Natural killer cell (primary cell): ENCODE data around the gene DNAJB1. TPM values are rescaled to one million over a fixed set of nuclear protein-coding genes. Genes with fewer than 3 reads are reported as not detected.

Experiments used
- ATAC-seq, 3 donors: fragments of 150-1000 bp in 2 of 3; fragments of 200-7000 bp in 1 of 3; cut with Tn5 transposase; 1 replicate in 1 of 3; 2 replicates in 2 of 3; pipeline ENCODE4 v1.10.0; 2021; ENCODE audit warnings: mild to moderate bottlenecking in 2 of 3, moderate library complexity in 2 of 3
- DNase-seq, 2 donors: peaks; one replicate each; pipeline versions ENCODE4 v3.0.0 to v3.0.0-alpha.2; 2013 to 2021; ENCODE audit warnings: mixed read lengths in 1 of 2
- H3K27ac ChIP-seq: one replicate; pipeline ENCODE4 v1.5.1; 2013; ENCODE audit warnings: mild to moderate bottlenecking, low read length
- H3K27me3 ChIP-seq: one replicate; pipeline ENCODE4 v1.6.1; 2013; ENCODE audit warnings: low read length; ENCODE audit not compliant: control insufficient read depth, insufficient read depth
- H3K36me3 ChIP-seq: one replicate; pipeline ENCODE4 v1.6.1; 2013; ENCODE audit warnings: low read length; ENCODE audit not compliant: control insufficient read depth, insufficient read depth
- H3K4me1 ChIP-seq: one replicate; pipeline ENCODE4 v1.6.1; 2013; ENCODE audit warnings: low read length; ENCODE audit not compliant: control insufficient read depth, insufficient read depth
- H3K4me3 ChIP-seq: one replicate; pipeline ENCODE4 v1.5.1; 2013; ENCODE audit warnings: low read length
- H3K9me3 ChIP-seq: one replicate; pipeline ENCODE4 v1.6.1; 2013; ENCODE audit warnings: low read length; ENCODE audit not compliant: control insufficient read depth, insufficient read depth
- H3K27ac Mint-ChIP-seq, 2 donors: one replicate each; pipeline ENCODE4 v1.8.0; 2022; ENCODE audit warnings: mild to moderate bottlenecking in 2 of 2, mixed read lengths in 2 of 2, moderate library complexity in 1 of 2
- H3K27me3 Mint-ChIP-seq, 2 donors: one replicate each; pipeline ENCODE4 v1.8.0; 2022; ENCODE audit warnings: low read depth in 2 of 2, mixed read lengths in 2 of 2
- H3K36me3 Mint-ChIP-seq: one replicate; pipeline ENCODE4 v1.8.0; 2022; ENCODE audit warnings: mixed read lengths
- H3K4me1 Mint-ChIP-seq, 2 donors: one replicate each; pipeline ENCODE4 v1.8.0; 2022; ENCODE audit warnings: mixed read lengths in 2 of 2
- H3K4me3 Mint-ChIP-seq: one replicate; pipeline ENCODE4 v1.8.0; 2022; ENCODE audit warnings: mild to moderate bottlenecking, moderate library complexity, mixed read lengths
- H3K9me3 Mint-ChIP-seq, 2 donors: one replicate each; pipeline ENCODE4 v1.8.0; 2022; ENCODE audit warnings: mixed read lengths in 2 of 2
- CTCF ChIP-seq: fragments of 200-600 bp; IDR thresholded peaks from one replicate; pipeline ENCODE4 v1.8.0; 2022; ENCODE audit warnings: antibody characterized with exemption
- WGBS: methylation state at CpG from one replicate; pipeline ENCODE4 v1.1.7; 2013; ENCODE audit warnings: missing lambda C conversion rate; ENCODE audit not compliant: insufficient coverage; 5-methylcytosine and 5-hydroxymethylcytosine counted together
- intact Hi-C: fragments of 100-400 bp; cut with micrococcal nuclease; formaldehyde crosslinking; loops from one replicate; pipeline ENCODE4 v1.14.2; 2022
- total RNA-seq, 4 donors: library from RNA; stranded (reverse); fragments of 120-200 nt in 1 of 4; gene quantifications; one replicate each; pipeline versions ENCODE4 v1.2.3 to v1.2.4, GENCODE V29; 2013 to 2022

Gene DNAJB1
- total RNA-seq, 3 donors from 2014 or later (not counting 1 experiment from before 2014, with no cell fraction given) = 148 to 238 (median 192) TPM

GRCh38 chr19:14472202-14472938, 45.8 kb downstream of the DNAJB1 start:
- Mint-ChIP-seq H3K4me1 (peaks cover 29 to 51% of the 10 kb centered on the region in 2 donors), H3K9me3 (no peaks in the 10 kb centered on the region), H3K27ac (peak overlapping the region; percentile 11 to 99), H3K27me3 (peaks cover 0 to 11% of the 10 kb centered on the region in 2 donors), H3K36me3 (no peaks in the 10 kb centered on the region), H3K4me3 (peak overlapping the region; percentile 64)
- intact Hi-C loops = loop anchor here (1.0 to 10.0 kb wide), 2 partner anchors 13 to 588 kb away; no protein-coding TSS in a partner anchor
- ATAC-seq = peak; percentile 28 to 76 (median 48)
- no peaks in the 10 kb centered on the region for H3K9me3 ChIP-seq
- peaks cover 31% of the 10 kb centered on the region for H3K36me3 ChIP-seq
- 4% methylated on average over 66 of the region's 66 CpGs for WGBS
- peak; percentile 99 for TF ChIP-seq CTCF
- H3K27me3 ChIP-seq = peaks cover 11% of the 10 kb centered on the region
- peaks cover 52% of the 10 kb centered on the region for H3K4me1 ChIP-seq
- DNase-seq = peak; percentile 90
- no peak overlapping the region for H3K27ac ChIP-seq
- H3K4me3 ChIP-seq = no peak overlapping the region

- intact Hi-C loops = loop anchor here (1.0 to 10.0 kb wide), 2 partner anchors 12 to 587 kb away; no protein-coding TSS in a partner anchor
- peaks cover 0 to 11% of the 10 kb centered on the region in 2 donors for H3K27me3 Mint-ChIP-seq
- Histone ChIP-seq H3K9me3 (no peaks in the 10 kb centered on the region), H3K36me3 (peaks cover 39% of the 10 kb centered on the region), H3K4me1 (peaks cover 44% of the 10 kb centered on the region), H3K27ac (no peak overlapping the region), H3K27me3 (peaks cover 11% of the 10 kb centered on the region), H3K4me3 (no peak overlapping the region)
- H3K4me1 Mint-ChIP-seq = peaks cover 25 to 43% of the 10 kb centered on the region in 2 donors
- no peak overlapping the region for H3K4me3 Mint-ChIP-seq
- peak overlapping the region; percentile 11 to 99 for H3K27ac Mint-ChIP-seq
- no peak for TF ChIP-seq CTCF
- no peaks in the 10 kb centered on the region for H3K36me3 Mint-ChIP-seq
- ATAC-seq (no peak), DNase-seq (peak in 1 of 2 donors; percentile 23)
- H3K9me3 Mint-ChIP-seq = no peaks in the 10 kb centered on the region
- WGBS = 79% methylated on average over 46 of the region's 46 CpGs
Observed at GRCh38 chr19:14471436-14472187, 46.6 kb downstream of the DNAJB1 start.

DNA sequence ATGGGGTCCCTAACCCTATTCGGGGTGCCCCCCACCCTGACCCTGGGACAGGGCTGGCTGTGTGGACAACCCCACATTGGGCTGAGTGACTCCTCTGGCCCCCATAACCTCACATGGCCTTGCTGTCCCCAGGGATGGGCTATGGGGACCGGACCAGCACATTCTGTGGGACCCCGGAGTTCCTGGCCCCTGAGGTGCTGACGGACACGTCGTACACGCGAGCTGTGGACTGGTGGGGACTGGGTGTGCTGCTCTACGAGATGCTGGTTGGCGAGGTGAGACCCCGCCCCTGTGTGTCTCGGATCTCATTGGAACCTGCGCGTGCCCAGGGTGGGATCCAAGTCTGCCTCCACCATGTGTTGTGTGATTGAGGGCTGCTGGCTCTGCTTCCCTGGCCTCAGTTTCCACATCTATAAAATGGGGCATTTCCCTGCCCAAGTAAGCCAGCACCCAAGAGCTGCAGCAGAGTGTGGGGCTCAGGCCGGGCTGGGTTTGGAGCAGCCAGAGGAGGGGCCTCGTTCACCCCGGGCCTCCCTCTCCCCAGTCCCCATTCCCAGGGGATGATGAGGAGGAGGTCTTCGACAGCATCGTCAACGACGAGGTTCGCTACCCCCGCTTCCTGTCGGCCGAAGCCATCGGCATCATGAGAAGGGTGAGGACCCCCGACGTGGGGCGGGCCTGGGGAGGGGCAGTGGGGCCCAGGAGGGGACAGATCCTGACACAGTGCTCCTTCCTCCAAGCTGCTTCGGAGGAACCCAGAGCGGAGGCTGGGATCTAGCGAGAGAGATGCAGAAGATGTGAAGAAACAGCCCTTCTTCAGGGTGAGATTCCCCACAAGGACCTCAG, 47.9 kb downstream of the DNAJB1 start:
- Histone ChIP-seq H3K4me1 (peaks cover 30% of the 10 kb centered on the region), H3K27me3 (peaks cover 11% of the 10 kb centered on the region), H3K36me3 (peaks cover 48% of the 10 kb centered on the region), H3K27ac (no peak overlapping the region), H3K9me3 (no peaks in the 10 kb centered on the region), H3K4me3 (no peak overlapping the region)
- peaks cover 16 to 30% of the 10 kb centered on the region in 2 donors for H3K4me1 Mint-ChIP-seq
- DNase-seq (no peak), ATAC-seq (no peak)
- no peaks in the 10 kb centered on the region for H3K9me3 Mint-ChIP-seq
- 91% methylated on average over 32 of the region's 32 CpGs for WGBS
- H3K4me3 Mint-ChIP-seq = peak overlapping the region; percentile 35
- no peak for TF ChIP-seq CTCF
- peaks cover 0 to 11% of the 10 kb centered on the region in 2 donors for H3K27me3 Mint-ChIP-seq
- H3K27ac Mint-ChIP-seq = no peak overlapping the region
- intact Hi-C loops = loop anchor here (10.0 kb wide), 1 partner anchor 585 kb away; no protein-coding TSS in a partner anchor
- H3K36me3 Mint-ChIP-seq = no peaks in the 10 kb centered on the region
